K562 (cell line): ENCODE results near the gene GPR153. TPM values are rescaled to one million over a fixed set of nuclear protein-coding genes. Genes with fewer than 3 reads are reported as not detected.
A peak's percentile ranks its signal among the peaks of the same experiment; 100 is the strongest.

Experiments used
- ELF2 ChIP-seq: fragments of 250-450 bp; sonication (Bioruptor Pico); IDR thresholded peaks from 2 replicates; pipeline ENCODE4 v1.5.0; 2021; ENCODE audit warnings: mild to moderate bottlenecking
- FOXP1 ChIP-seq: sonication (generic); formaldehyde crosslinking; IDR thresholded peaks from 2 replicates; pipeline ENCODE4 v1.8.0; 2022; ENCODE audit warnings: mild to moderate bottlenecking, missing genetic modification reagents
- HDAC1 ChIP-seq, 2 experiments: fragments of 450-650 bp; IDR thresholded peaks; 2 replicates each; pipeline ENCODE4 v1.6.1; 2016 to 2017; ENCODE audit warnings: inconsistent platforms in 1 of 2, mild to moderate bottlenecking in 1 of 2, moderate library complexity in 1 of 2
- HIVEP1 ChIP-seq: fragments of 250-450 bp; sonication (Bioruptor Pico); IDR thresholded peaks from 2 replicates; pipeline ENCODE4 v1.4.0; 2020; ENCODE audit warnings: mild to moderate bottlenecking
- KDM5B ChIP-seq: fragments of 200-600 bp; sonication (generic); IDR thresholded peaks from 2 replicates; pipeline ENCODE4 v1.6.1; 2012; ENCODE audit warnings: low read depth, mild to moderate bottlenecking, moderate library complexity, low read length, control low read depth, inconsistent platforms; ENCODE audit not compliant: insufficient replicate concordance
- MAZ ChIP-seq, 2 experiments: fragments of 450-650 bp in 1 of 2; sonication (generic) in 1 of 2; formaldehyde crosslinking; IDR thresholded peaks in 1 of 2; conservative IDR thresholded peaks in 1 of 2; 2 replicates each; pipeline versions ENCODE4 v1.4.0 to v1.5.0; 2020; ENCODE audit warnings: mild to moderate bottlenecking in 1 of 2, missing genetic modification reagents in 1 of 2
- MYC ChIP-seq, 2 experiments: fragments of 250-450 bp in 1 of 2; sonication (Bioruptor Pico) in 1 of 2; IDR thresholded peaks; 2 replicates each; pipeline versions ENCODE4 v1.5.1 to v1.6.1; 2012 to 2021; ENCODE audit warnings: low read depth in 2 of 2, borderline replicate concordance in 1 of 2, improper control_type of control experiment in 1 of 2, low read length in 1 of 2, mild to moderate bottlenecking in 1 of 2, moderate library complexity in 1 of 2
- NFATC3 ChIP-seq: fragments of 450-650 bp; IDR thresholded peaks from 2 replicates; pipeline ENCODE4 v1.6.1; 2017; ENCODE audit warnings: mild to moderate bottlenecking
- POLR2B ChIP-seq: fragments of 450-650 bp; IDR thresholded peaks from 2 replicates; pipeline ENCODE4 v1.6.1; 2018; ENCODE audit warnings: low read depth; ENCODE audit not compliant: partially characterized antibody
- PTBP1 ChIP-seq: fragments of 200-400 bp; formaldehyde crosslinking; IDR thresholded peaks from 2 replicates; pipeline ENCODE4 v1.6.1; 2017; ENCODE audit warnings: low read depth, low read length
- RBM17 ChIP-seq: fragments of 200-400 bp; formaldehyde crosslinking; IDR thresholded peaks from 2 replicates; pipeline ENCODE4 v1.6.1; 2017; ENCODE audit warnings: low read depth, mild to moderate bottlenecking, low read length, borderline replicate concordance
- RHOXF2B ChIP-seq: fragments of 250-450 bp; sonication (Bioruptor Pico); conservative IDR thresholded peaks from 2 replicates; pipeline ENCODE4 v1.5.1; 2021
- SAP30 ChIP-seq: fragments of 200-600 bp; sonication (generic); IDR thresholded peaks from 2 replicates; pipeline ENCODE4 v1.6.1; 2012; ENCODE audit warnings: borderline replicate concordance, low read depth, mild to moderate bottlenecking, moderate library complexity, low read length, control low read depth, inconsistent platforms; ENCODE audit not compliant: insufficient read depth, poor library complexity, severe bottlenecking
- U2AF1 ChIP-seq: fragments of 200-400 bp; formaldehyde crosslinking; optimal IDR thresholded peaks from 2 replicates; pipeline ENCODE3; 2017; ENCODE audit warnings: mild to moderate bottlenecking, low read depth, low read length, moderate library complexity
- YY1 ChIP-seq, 3 experiments: IDR thresholded peaks; 2 replicates each; pipeline ENCODE4 v1.6.1; 2011; ENCODE audit warnings: low read length in 2 of 3, mild to moderate bottlenecking in 2 of 3, moderate library complexity in 2 of 3, borderline replicate concordance in 1 of 3, control low read depth in 1 of 3, low read depth in 1 of 3; ENCODE audit not compliant: insufficient read depth in 3 of 3, insufficient replicate concordance in 2 of 3, control insufficient read depth in 1 of 3, insufficient read length in 1 of 3; ENCODE audit errors: extremely low read depth in 1 of 3
- ZBTB1 ChIP-seq: sonication (generic); formaldehyde crosslinking; IDR thresholded peaks from 2 replicates; pipeline ENCODE4 v1.8.1; 2023; ENCODE audit warnings: missing genetic modification reagents, low read depth, mild to moderate bottlenecking, borderline replicate concordance
- ZNF311 ChIP-seq: fragments of 250-450 bp; sonication (Bioruptor Pico); IDR thresholded peaks from 2 replicates; pipeline ENCODE4 v1.4.0; 2020; ENCODE audit warnings: mild to moderate bottlenecking, moderate library complexity
- polyA plus RNA-seq, 8 experiments: library from polyadenylated mRNA; depleted of rRNA in 4 of 8; stranded (reverse) in 5 of 8; unstranded in 3 of 8; fragments of >200 nt; fragmentation: Nextera tagmentation in 2 of 8; fragmentation: Illumina TruSeq in 1 of 8; extraction: Ambion mirVana in 2 of 8; extraction: Trizol in 1 of 8; gene quantifications; 2 replicates each; pipeline versions ENCODE4 v1.2.1 to v1.2.3, GENCODE V29; 2011 to 2014; ENCODE audit warnings: inconsistent platforms in 1 of 8, missing spikeins in 1 of 8
- total RNA-seq, 7 experiments: library from RNA; depleted of rRNA in 6 of 7; stranded (reverse); fragments of >200 nt in 6 of 7; fragmentation: Illumina TruSeq in 2 of 7; extraction: Trizol in 2 of 7; gene quantifications; 2 replicates each; pipeline versions ENCODE4 v1.2.1 to v1.2.3, GENCODE V29; 2011 to 2021; ENCODE audit warnings: low replicate concordance in 1 of 7
- TF ChIP-seq, protein P1 (sequence below): fragments of 250-450 bp; sonication (Bioruptor Pico); IDR thresholded peaks from 2 replicates; pipeline ENCODE4 v1.9.0; 2021; ENCODE audit warnings: mild to moderate bottlenecking, inconsistent platforms
- TF ChIP-seq, protein P2 (sequence below): fragments of 450-650 bp; IDR thresholded peaks from 2 replicates; pipeline ENCODE4 v1.6.1; 2018; ENCODE audit not compliant: partially characterized antibody

Gene GPR153
- total and polyA plus RNA-seq, 9 of the 15 experiments (the other 6 are each of a cell fraction or from before 2014, with no cell fraction given): 0.01 to 1.5 (median 0.51) TPM

DNA sequence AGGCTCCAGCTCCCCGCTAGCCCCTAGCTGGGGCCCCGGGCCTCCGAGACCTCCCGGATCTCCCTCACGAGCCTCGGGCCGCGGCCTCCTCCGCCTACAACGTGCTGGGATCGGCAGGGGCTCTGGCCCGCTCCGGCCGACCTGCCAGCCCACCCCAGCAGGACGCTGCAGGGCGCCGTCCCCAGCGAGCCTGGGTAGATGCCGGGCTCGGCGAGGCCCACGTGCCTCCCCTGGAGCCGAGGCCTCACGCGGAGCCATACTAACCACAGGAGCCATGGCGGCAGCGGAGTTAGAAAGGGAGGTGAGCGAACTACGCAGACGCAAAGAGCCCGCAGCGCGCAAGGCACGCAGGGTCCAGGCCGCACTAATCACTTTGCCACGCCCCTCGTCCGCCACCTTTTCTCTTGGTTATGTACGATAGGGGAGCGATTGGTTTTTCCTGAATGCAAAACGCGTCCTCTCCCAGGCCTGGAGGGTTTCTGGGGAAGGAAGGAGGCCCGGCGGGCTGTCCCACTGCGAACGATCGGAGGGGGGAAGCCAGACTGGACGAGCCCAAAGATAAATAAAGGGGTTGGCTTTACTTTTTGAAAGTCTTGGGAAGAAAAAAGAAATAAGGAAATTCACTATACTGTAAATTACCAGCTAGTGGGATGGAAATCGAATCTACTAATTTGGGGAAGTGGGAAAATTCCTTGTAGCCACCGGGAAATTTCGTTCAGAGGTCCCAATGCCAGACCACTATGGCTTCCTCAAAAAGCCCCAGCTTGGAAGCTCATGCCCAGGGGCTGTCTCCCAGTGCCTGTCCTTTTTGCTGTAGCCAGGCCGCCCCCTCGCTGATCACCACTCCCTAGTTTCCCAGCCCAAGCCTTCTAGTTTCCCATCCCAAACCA, 61.4 kb downstream of the GPR153 start, which contains the start of gene RPL22 (continued):
- no peak for TF ChIP-seq RHOXF2B
- TF ChIP-seq, protein P1, sequence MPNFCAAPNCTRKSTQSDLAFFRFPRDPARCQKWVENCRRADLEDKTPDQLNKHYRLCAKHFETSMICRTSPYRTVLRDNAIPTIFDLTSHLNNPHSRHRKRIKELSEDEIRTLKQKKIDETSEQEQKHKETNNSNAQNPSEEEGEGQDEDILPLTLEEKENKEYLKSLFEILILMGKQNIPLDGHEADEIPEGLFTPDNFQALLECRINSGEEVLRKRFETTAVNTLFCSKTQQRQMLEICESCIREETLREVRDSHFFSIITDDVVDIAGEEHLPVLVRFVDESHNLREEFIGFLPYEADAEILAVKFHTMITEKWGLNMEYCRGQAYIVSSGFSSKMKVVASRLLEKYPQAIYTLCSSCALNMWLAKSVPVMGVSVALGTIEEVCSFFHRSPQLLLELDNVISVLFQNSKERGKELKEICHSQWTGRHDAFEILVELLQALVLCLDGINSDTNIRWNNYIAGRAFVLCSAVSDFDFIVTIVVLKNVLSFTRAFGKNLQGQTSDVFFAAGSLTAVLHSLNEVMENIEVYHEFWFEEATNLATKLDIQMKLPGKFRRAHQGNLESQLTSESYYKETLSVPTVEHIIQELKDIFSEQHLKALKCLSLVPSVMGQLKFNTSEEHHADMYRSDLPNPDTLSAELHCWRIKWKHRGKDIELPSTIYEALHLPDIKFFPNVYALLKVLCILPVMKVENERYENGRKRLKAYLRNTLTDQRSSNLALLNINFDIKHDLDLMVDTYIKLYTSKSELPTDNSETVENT: peak; percentile 89; the same call in 1 of the 2 replicates
- TF ChIP-seq KDM5B: peak; percentile 94
- TF ChIP-seq RBM17: no peak
- TF ChIP-seq ZBTB1 (CRISPR knock-in tag): peak; percentile 20; the same call in 1 of the 2 replicates
- peak; percentile 83 for TF ChIP-seq SAP30
- peak; percentile 94 for TF ChIP-seq POLR2B
- TF ChIP-seq, protein P2, sequence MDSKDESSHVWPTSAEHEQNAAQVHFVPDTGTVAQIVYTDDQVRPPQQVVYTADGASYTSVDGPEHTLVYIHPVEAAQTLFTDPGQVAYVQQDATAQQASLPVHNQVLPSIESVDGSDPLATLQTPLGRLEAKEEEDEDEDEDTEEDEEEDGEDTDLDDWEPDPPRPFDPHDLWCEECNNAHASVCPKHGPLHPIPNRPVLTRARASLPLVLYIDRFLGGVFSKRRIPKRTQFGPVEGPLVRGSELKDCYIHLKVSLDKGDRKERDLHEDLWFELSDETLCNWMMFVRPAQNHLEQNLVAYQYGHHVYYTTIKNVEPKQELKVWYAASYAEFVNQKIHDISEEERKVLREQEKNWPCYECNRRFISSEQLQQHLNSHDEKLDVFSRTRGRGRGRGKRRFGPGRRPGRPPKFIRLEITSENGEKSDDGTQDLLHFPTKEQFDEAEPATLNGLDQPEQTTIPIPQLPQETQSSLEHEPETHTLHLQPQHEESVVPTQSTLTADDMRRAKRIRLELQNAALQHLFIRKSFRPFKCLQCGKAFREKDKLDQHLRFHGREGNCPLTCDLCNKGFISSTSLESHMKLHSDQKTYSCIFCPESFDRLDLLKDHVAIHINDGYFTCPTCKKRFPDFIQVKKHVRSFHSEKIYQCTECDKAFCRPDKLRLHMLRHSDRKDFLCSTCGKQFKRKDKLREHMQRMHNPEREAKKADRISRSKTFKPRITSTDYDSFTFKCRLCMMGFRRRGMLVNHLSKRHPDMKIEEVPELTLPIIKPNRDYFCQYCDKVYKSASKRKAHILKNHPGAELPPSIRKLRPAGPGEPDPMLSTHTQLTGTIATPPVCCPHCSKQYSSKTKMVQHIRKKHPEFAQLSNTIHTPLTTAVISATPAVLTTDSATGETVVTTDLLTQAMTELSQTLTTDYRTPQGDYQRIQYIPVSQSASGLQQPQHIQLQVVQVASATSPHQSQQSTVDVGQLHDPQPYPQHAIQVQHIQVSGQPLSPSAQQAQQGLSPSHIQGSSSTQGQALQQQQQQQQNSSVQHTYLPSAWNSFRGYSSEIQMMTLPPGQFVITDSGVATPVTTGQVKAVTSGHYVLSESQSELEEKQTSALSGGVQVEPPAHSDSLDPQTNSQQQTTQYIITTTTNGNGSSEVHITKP: peak; percentile 100
- peak; percentile 82 to 85 for TF ChIP-seq MAZ (CRISPR knock-in tag; conservative IDR thresholded peaks at IDR 0.05 in 1 of 2, IDR thresholded peaks at IDR 0.05 in 1 of 2)
- TF ChIP-seq YY1 (IDR thresholded peaks at IDR 0.05; ENCODE audit: borderline replicate concordance in 1 of 3, control insufficient read depth in 1 of 3, extremely low read depth in 1 of 3, insufficient read depth in 3 of 3, insufficient read length in 1 of 3, insufficient replicate concordance in 2 of 3, low read depth in 1 of 3, low read length in 2 of 3): peak; percentile 83 to 96 (median 93)
- TF ChIP-seq ZNF311 (CRISPR knock-in tag): no peak
- TF ChIP-seq HIVEP1 (CRISPR knock-in tag): no peak
- TF ChIP-seq MYC (IDR thresholded peaks at IDR 0.05; ENCODE audit: low read depth, low read length): peak; percentile 98
- TF ChIP-seq MYC (CRISPR knock-in tag; IDR thresholded peaks at IDR 0.05; ENCODE audit: borderline replicate concordance, low read depth): peak; percentile 99; the same call in 1 of the 2 replicates
- 0 out of 2 replicates have a peak, but pooled peaks have one; percentile 31 for TF ChIP-seq PTBP1
- peak; percentile 95 for TF ChIP-seq FOXP1
- TF ChIP-seq NFATC3: no peak; the same call in 1 of the 2 replicates
- TF ChIP-seq U2AF1: peak; percentile 80
- TF ChIP-seq ELF2: 0 out of 2 replicates have a peak, but pooled peaks have one; percentile 23
- TF ChIP-seq HDAC1 (IDR thresholded peaks at IDR 0.05): peak in 1 of 2 experiments; percentile 98; a peak in 2 of 4 replicates
